A673 (cell line): ENCODE data around the gene MBOAT7. TPM values are rescaled to one million over a fixed set of nuclear protein-coding genes. Genes with fewer than 3 reads are reported as not detected.

Source experiments
- Bru-seq: library from RNA; stranded (reverse); fragments of 400-500 nt; gene quantifications from one replicate; lab custom pipeline; 2021; lab: Mats Ljungman, UMichigan
- BruChase-seq, 2 experiments: library from RNA; stranded (reverse); fragments of 400-500 nt; gene quantifications; one replicate each; lab custom pipeline; 2021; lab: Mats Ljungman, UMichigan
- BruUV-seq: library from RNA; stranded (reverse); fragments of 400-500 nt; replicated peaks from 2 replicates; lab custom pipeline; 2021; lab: Mats Ljungman, UMichigan
- CTCF ChIA-PET: fragments of 300-600 bp; sonication (Branson Sonifier 250); formaldehyde crosslinking; loops from one replicate; lab custom pipeline; 2022; ENCODE audit warnings: antibody characterized with exemption; lab: Charles Lee
- POLR2A ChIA-PET: fragments of 300-600 bp; sonication (Branson Sonifier 250); formaldehyde crosslinking; loops from one replicate; lab custom pipeline; 2022; ENCODE audit warnings: antibody characterized with exemption; ENCODE audit not compliant: low non-redundant PET; lab: Charles Lee
- DNase-seq: peaks from one replicate; pipeline ENCODE4 v3.0.0-alpha.2; 2015; ENCODE audit warnings: low spot score
- H3K27ac ChIP-seq: fragments of 200-600 bp; sonication (generic); 2 replicates; pipeline ENCODE4 v1.5.1; 2016; ENCODE audit warnings: mixed run types, low read depth, mild to moderate bottlenecking, mixed read lengths, antibody characterized with exemption, low read length; ENCODE audit not compliant: poor library complexity, severe bottlenecking
- H3K27me3 ChIP-seq: fragments of 200-600 bp; sonication (generic); replicated peaks from 2 replicates; pipeline ENCODE4 v1.6.1; 2017; ENCODE audit warnings: mixed run types, low read depth, mild to moderate bottlenecking, mixed read lengths, antibody characterized with exemption, low read length; ENCODE audit not compliant: insufficient read depth, poor library complexity
- H3K36me3 ChIP-seq: fragments of 200-600 bp; sonication (generic); 2 replicates; pipeline ENCODE4 v1.6.1; 2016; ENCODE audit warnings: mixed run types, mild to moderate bottlenecking, mixed read lengths, antibody characterized with exemption, low read length; ENCODE audit not compliant: insufficient read depth, poor library complexity, severe bottlenecking
- H3K4me1 ChIP-seq: fragments of 200-600 bp; sonication (generic); 2 replicates; pipeline ENCODE4 v1.6.1; 2017; ENCODE audit warnings: mixed run types, mild to moderate bottlenecking, mixed read lengths, antibody characterized with exemption, low read length; ENCODE audit not compliant: insufficient read depth, poor library complexity, severe bottlenecking
- H3K4me3 ChIP-seq: fragments of 200-600 bp; sonication (generic); 2 replicates; pipeline ENCODE4 v1.5.1; 2016; ENCODE audit warnings: low read depth, mixed run types, mild to moderate bottlenecking, mixed read lengths, low read length; ENCODE audit not compliant: poor library complexity, severe bottlenecking
- H3K9me3 ChIP-seq: fragments of 200-600 bp; sonication (generic); 2 replicates; pipeline ENCODE4 v1.6.1; 2016; ENCODE audit warnings: mixed run types, low read depth, mild to moderate bottlenecking, mixed read lengths, antibody characterized with exemption, low read length; ENCODE audit not compliant: poor library complexity, severe bottlenecking
- CTCF ChIP-seq: fragments of 300-800, 200-600 bp; sonication (generic); conservative IDR thresholded peaks from 2 replicates; pipeline ENCODE4 v1.5.1; 2017; ENCODE audit warnings: low read depth, mild to moderate bottlenecking, antibody characterized with exemption, low read length, moderate library complexity, mixed read lengths
- EZH2 ChIP-seq: fragments of 200-600 bp; sonication (generic); IDR thresholded peaks from 2 replicates; pipeline ENCODE4 v1.6.1; 2017; ENCODE audit warnings: borderline replicate concordance, low read depth, mild to moderate bottlenecking, mixed read lengths, antibody characterized with exemption, low read length; ENCODE audit not compliant: poor library complexity, severe bottlenecking
- intact Hi-C: fragments of 100-400 bp; cut with micrococcal nuclease; formaldehyde crosslinking; loops from one replicate; pipeline ENCODE4 v1.10.0; 2022; ENCODE audit not compliant: unreplicated experiment
- long read RNA-seq: library from polyadenylated mRNA; stranded (forward); transcript quantifications from one replicate; pipeline ENCODE4 v2.0.0, GENCODE V29; 2022
- total RNA-seq: library from RNA; stranded (reverse); gene quantifications from 2 replicates; pipeline ENCODE4 v1.2.3, GENCODE V29; 2021

The MBOAT7 gene, protein sequence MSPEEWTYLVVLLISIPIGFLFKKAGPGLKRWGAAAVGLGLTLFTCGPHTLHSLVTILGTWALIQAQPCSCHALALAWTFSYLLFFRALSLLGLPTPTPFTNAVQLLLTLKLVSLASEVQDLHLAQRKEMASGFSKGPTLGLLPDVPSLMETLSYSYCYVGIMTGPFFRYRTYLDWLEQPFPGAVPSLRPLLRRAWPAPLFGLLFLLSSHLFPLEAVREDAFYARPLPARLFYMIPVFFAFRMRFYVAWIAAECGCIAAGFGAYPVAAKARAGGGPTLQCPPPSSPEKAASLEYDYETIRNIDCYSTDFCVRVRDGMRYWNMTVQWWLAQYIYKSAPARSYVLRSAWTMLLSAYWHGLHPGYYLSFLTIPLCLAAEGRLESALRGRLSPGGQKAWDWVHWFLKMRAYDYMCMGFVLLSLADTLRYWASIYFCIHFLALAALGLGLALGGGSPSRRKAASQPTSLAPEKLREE
- total RNA-seq (107 and 109 TPM in 2 replicates), Bru-seq, nascent RNA (percentile 58 among the genes with signal in this experiment), BruChase-seq, experiment 1, labeled RNA remaining after a 2-hour chase (percentile 69 among the genes with signal in this experiment), BruChase-seq, experiment 2, labeled RNA remaining after a 6-hour chase (percentile 83 among the genes with signal in this experiment)
- long read RNA-seq, transcript MBOAT7-206 (7 exons, 2,033 nt), result minor isoform, 18 of 295 reads
- long read RNA-seq, transcript MBOAT7-212 (2 exons, 3,039 nt), result minor isoform, 24 of 295 reads
- long read RNA-seq, transcript MBOAT7-201 (8 exons, 2,529 nt), result major isoform, 190 of 295 reads
- long read RNA-seq, partial matches to known transcripts, result 16 of 295 reads
- long read RNA-seq, other reads (novel, unspliced or antisense), result 45 of 295 reads

DNA sequence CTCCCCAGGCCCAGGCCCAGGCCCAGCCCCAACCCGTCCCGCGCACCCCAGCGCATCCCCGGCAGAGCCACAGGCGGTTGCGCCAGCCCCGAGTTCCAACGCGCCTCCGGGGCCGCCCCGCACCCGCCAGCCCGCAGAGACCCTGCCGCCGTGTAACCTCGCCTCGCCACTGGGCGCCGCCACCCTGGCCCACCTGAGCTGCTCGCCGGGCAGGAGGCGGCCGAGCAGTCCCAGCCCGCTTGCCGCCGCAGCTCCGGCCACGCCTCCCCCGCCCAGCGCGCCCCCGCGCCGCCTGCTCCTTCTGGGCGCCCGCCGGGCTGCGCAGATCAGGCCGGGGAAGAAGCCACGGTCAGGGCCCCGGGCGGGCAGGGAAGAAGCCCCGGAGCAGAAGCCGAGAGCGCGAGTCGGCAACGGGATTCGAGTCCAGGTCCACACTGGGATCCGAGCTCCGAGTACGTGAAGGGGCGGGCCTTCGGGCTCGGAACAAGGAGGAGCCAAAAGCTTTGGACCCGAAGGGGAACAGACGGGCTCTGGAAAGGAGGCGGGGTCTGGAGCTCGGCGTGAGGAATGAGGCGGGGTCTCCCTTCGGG is at the start of gene MBOAT7:
Gene MBOAT7 (minus strand): TSS at position 436 of the 590 bp plus-strand sequence. CDS start 1,072 bp downstream, outside the sequence.
- H3K4me3 ChIP-seq, result peak within 1 kb of the TSS; percentile 91
- peaks cover 12% of the 10 kb centered on the region for H3K36me3 ChIP-seq
- CTCF ChIA-PET, result interaction anchor here (0.5 to 0.6 kb wide), 2 partner anchors 486 to 891 kb away, joined by 4 to 6 read pairs; no protein-coding TSS in a partner anchor
- no peaks in the 10 kb centered on the region for H3K9me3 ChIP-seq
- intact Hi-C loops, result loop anchor here (2.0 kb wide), 1 partner anchor 28 kb away; no protein-coding TSS in a partner anchor
- POLR2A ChIA-PET, result interaction anchor here (0.5 to 0.9 kb wide), 5 partner anchors 11 to 299 kb away, joined by 4 to 6 read pairs (median 6); partner anchors contain the start of gene RPS9
- TF ChIP-seq EZH2 (no peak), CTCF (0 out of 2 replicates have a peak, but pooled peaks have one; percentile 21)
- peak within 1 kb of the TSS; percentile 98 for H3K27ac ChIP-seq
- peaks cover 17% of the 10 kb centered on the region for H3K4me1 ChIP-seq
- no peaks in the 10 kb centered on the region for H3K27me3 ChIP-seq
- no TSS peak for BruUV-seq
- no peak for DNase-seq

DNA sequence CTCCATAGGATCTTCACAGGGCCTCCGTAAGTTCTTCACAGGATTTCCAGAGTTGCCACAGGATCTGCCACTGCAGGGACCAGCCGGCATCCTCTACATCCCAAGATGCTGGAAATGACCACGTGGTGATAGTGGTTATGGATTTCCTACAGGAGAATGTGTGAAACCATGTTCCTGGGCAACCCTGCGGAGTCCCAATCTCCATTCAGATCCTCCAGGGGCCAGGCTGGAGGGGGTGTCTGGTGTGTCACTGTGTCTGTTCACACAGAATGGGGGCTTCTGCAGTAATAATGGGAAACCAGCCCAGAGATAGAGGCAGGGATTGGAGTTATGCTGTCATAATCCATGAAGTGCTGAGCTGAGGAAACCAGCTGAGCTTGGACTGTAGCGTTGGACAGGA is 44.6 kb upstream of the MBOAT7 start:
- no peak overlapping the region for H3K27ac ChIP-seq
- DNase-seq, result no peak
- H3K4me3 ChIP-seq, result no peak overlapping the region
- TF ChIP-seq EZH2 (no peak), CTCF (no peak)
- BruUV-seq, result no TSS peak
- H3K27me3 ChIP-seq, result peaks cover 33% of the 10 kb centered on the region
- H3K36me3 ChIP-seq, result no peaks in the 10 kb centered on the region
- H3K4me1 ChIP-seq, result no peaks in the 10 kb centered on the region
- POLR2A ChIA-PET, result no interaction called here
- intact Hi-C loops, result no loop called here
- CTCF ChIA-PET, result no interaction called here
- H3K9me3 ChIP-seq, result no peaks in the 10 kb centered on the region
